ENCODE results near the gene PPIF.
A peak's percentile ranks its signal among the peaks of the same experiment; 100 is the strongest.

Gene PPIF

GRCh38 chr10:79404231-79404609, 57.0 kb downstream of the PPIF start:
- DNase-seq = peak; percentile 82
- in situ Hi-C loops (cut with MboI; ENCODE audit: low pct_unique_long_range_greater_than_20kb, low sequenced_read_pairs) = no loop called here

GRCh38 chr10:79404690-79405131, 57.4 kb downstream of the PPIF start:
- in situ Hi-C loops (cut with MboI; ENCODE audit: low pct_unique_long_range_greater_than_20kb, low sequenced_read_pairs) = no loop called here
- no peak for DNase-seq
